Subcutaneous preadipocyte (primary cell): Measurements from ENCODE around the gene CTAGE8. TPM values are rescaled to one million over a fixed set of nuclear protein-coding genes. Genes with fewer than 3 reads are reported as not detected.

Experiments
- total RNA-seq: library from RNA; depleted of rRNA; stranded (reverse); fragments of >200 nt; gene quantifications from 2 replicates; pipeline ENCODE4 v1.2.3, GENCODE V29; 2012

The CTAGE8 gene
- 0.59 and 1.1 TPM in 2 replicates for total RNA-seq

GRCh38 chr7:144269188-144269587, at the start of gene CTAGE8:
Gene CTAGE8, minus strand, starts transcription at chr7:144269288. Its CDS starts 38 bp downstream, at chr7:144269250.

GRCh38 chr7:144311872-144312469, 42.9 kb upstream of the CTAGE8 start, which contains the start of gene OR2A1:
Gene OR2A1, plus strand, starts transcription at chr7:144312419. Its CDS starts 5,706 bp downstream, at chr7:144318125.

GRCh38 chr7:144264692-144265091, 4.4 kb downstream of the CTAGE8 start, which contains the start of gene OR2A7:
Gene OR2A7, minus strand, starts transcription at chr7:144264792. Its CDS starts 5,164 bp downstream, at chr7:144259628.

GRCh38 chr7:144239365-144239764, 29.7 kb downstream of the CTAGE8 start, which contains the start of gene OR2A42:
Gene OR2A42, minus strand, starts transcription at chr7:144239605. Its CDS starts 6,762 bp downstream, at chr7:144232843.

Other genes with a start within 250 kb of the CTAGE8 start
- gene OR2A5, start 220.3 kb downstream of the CTAGE8 start, total RNA-seq: not detected in 2 replicates
- gene OR2A25, start 199.5 kb downstream of the CTAGE8 start, total RNA-seq: not detected in 2 replicates
- not detected in 2 replicates for gene OR2A12, start 183.0 kb downstream of the CTAGE8 start, total RNA-seq
- not detected in 2 replicates for gene OR2A2, start 159.7 kb downstream of the CTAGE8 start, total RNA-seq
- gene OR2A14, start 146.1 kb downstream of the CTAGE8 start, total RNA-seq: not detected in 2 replicates
- gene CTAGE4, start 85.8 kb downstream of the CTAGE8 start, total RNA-seq: under 0.01 TPM in 1 of 2 replicates, not detected in the other
- gene ARHGEF35, start 73.5 kb downstream of the CTAGE8 start, total RNA-seq: 0.20 and 0.73 TPM in 2 replicates
- gene OR2A42, start 29.7 kb downstream of the CTAGE8 start, total RNA-seq: 0.37 TPM in 1 of 2 replicates, not detected in the other
- gene OR2A7, start 4.5 kb downstream of the CTAGE8 start, total RNA-seq: 0.20 and 1.1 TPM in 2 replicates
- under 0.01 and 0.37 TPM in 2 replicates for gene OR2A1, start 43.1 kb upstream of the CTAGE8 start, total RNA-seq
- gene ARHGEF5, start 86.1 kb upstream of the CTAGE8 start, total RNA-seq: 1.8 and 2.0 TPM in 2 replicates
- gene NOBOX, start 134.4 kb upstream of the CTAGE8 start, total RNA-seq: not detected in 2 replicates